ENCODE data around the gene BAG1.

BAG1 gene

GRCh38 chr9:33290247-33291030 is 25.9 kb upstream of the BAG1 start, which contains the start of gene NFX1:
Gene NFX1, plus strand, starts transcription at chr9:33290516. Its CDS starts 57 bp downstream, at chr9:33290573.
- H3K27ac ChIP-seq: peak within 1 kb of the TSS; percentile 95
- TF ChIP-seq CTCF (IDR thresholded peaks at IDR 0.05): no peak
- no peak for TF ChIP-seq ZFX (IDR thresholded peaks at IDR 0.05; ENCODE audit: borderline replicate concordance)

GRCh38 chr9:33289936-33290246 is 25.4 kb upstream of the BAG1 start:
- TF ChIP-seq ZFX (IDR thresholded peaks at IDR 0.05; ENCODE audit: borderline replicate concordance) (no peak), CTCF (IDR thresholded peaks at IDR 0.05) (no peak)
- peak overlapping the region; percentile 95 for H3K27ac ChIP-seq

GRCh38 chr9:33289496-33289895 is 25.0 kb upstream of the BAG1 start:
- peak overlapping the region; percentile 95 for H3K27ac ChIP-seq
- TF ChIP-seq ZFX (IDR thresholded peaks at IDR 0.05; ENCODE audit: borderline replicate concordance): no peak
- no peak for TF ChIP-seq CTCF (IDR thresholded peaks at IDR 0.05)

GRCh38 chr9:33288828-33289483 is 24.4 kb upstream of the BAG1 start:
- peak overlapping the region; percentile 95 for H3K27ac ChIP-seq

GRCh38 chr9:33288235-33288634 is 23.7 kb upstream of the BAG1 start:
- TF ChIP-seq CTCF (IDR thresholded peaks at IDR 0.05) (no peak), ZFX (IDR thresholded peaks at IDR 0.05; ENCODE audit: borderline replicate concordance) (no peak)
- peak overlapping the region; percentile 55 for H3K27ac ChIP-seq

More at GRCh38 chr9:33288828-33289483, 24.4 kb upstream of the BAG1 start:
- TF ChIP-seq CTCF (IDR thresholded peaks at IDR 0.05) (no peak), ZFX (IDR thresholded peaks at IDR 0.05; ENCODE audit: borderline replicate concordance) (no peak)

- TF ChIP-seq ZFX (IDR thresholded peaks at IDR 0.05; ENCODE audit: borderline replicate concordance): no peak
- peak; percentile 98 for TF ChIP-seq CTCF (IDR thresholded peaks at IDR 0.05)
- peak overlapping the region; percentile 55 for H3K27ac ChIP-seq
Measured at GRCh38 chr9:33287087-33287490, 22.6 kb upstream of the BAG1 start.

- H3K27ac ChIP-seq: no peak overlapping the region
- TF ChIP-seq ZFX (IDR thresholded peaks at IDR 0.05; ENCODE audit: borderline replicate concordance): no peak
- TF ChIP-seq CTCF (IDR thresholded peaks at IDR 0.05): no peak
Measured at GRCh38 chr9:33285502-33285901, 21.0 kb upstream of the BAG1 start.

All from 22Rv1 (cell line).